Cortex of kidney (tissue), 1 donor: ENCODE measurements around the gene TENT4A.

Experiments
- DNase-seq: peaks from one replicate; lab custom pipeline; 2025; lab: John Stamatoyannopoulos, UW

TENT4A gene

DNA sequence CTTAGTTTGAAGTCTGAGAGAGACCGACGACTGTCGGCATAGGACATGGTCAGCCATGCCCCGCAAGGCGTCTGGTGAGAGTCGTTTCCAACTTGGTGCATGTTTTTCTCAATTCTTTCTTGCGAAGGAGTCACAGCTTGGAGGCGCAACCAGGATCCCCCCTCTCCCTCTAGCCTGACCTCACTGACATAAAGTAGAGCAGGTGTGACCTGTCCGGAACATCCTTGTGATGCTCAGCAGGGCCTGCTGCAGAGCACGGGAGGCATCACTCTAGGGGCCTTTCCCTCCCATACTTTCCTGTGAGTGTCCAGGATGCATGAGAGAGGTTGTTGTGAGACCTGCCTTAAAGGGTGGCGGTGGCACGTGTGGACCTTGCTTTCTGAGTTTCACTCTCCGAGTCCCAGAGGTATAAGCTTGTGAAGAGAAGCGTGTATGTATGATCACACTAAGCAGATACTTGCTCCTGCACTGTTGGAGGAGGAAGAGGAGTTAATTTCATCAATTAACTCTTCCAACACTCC, 5.0 kb downstream of the TENT4A start:
- DNase-seq, result no peak

- DNase-seq, result no peak
These were observed 5.5 kb downstream of the TENT4A start for GRCh38 chr5:6718718-6719117.

DNA sequence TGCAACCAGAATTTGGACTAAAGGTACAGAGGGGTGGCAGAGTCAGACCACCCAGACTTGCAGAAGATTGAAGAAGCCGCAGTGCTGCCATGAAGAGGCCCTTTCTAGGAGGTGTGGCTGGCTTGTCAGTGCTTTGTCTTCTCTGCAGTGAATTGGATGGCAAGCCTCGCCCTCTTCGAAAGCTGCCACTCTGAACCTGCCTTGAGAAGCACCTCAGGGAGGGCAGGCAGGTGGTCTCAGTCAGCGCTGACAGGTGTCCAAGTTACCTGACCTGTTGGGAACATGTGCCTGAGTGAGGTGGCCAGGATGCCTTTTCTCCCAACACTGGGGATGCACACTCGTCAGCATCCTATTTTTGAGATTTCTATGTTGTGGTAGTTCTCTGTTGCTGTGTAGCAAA, 6.2 kb downstream of the TENT4A start:
- no peak for DNase-seq

GRCh38 chr5:6719896-6720560, 6.8 kb downstream of the TENT4A start:
- DNase-seq, result no peak

DNA sequence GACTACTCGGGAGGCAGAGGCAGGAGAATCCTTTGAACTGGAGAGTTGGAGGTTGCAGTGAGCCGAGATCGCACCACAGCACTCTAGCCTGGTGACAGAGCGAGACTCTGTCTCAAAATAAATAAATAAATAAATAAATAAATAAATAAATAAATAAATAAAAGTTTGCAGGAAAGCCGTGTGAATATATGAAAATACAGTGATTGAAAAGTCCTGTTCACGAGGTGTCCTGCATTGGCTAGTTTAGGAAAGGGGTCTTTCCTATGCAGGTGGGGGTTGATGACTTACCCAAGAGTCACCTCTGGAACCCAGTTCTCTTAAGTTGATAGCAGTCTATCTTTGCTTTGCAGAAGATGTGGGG, 7.3 kb downstream of the TENT4A start:
- DNase-seq, result no peak

GRCh38 chr5:6721442-6721841, 8.2 kb downstream of the TENT4A start:
- DNase-seq, result no peak

DNA sequence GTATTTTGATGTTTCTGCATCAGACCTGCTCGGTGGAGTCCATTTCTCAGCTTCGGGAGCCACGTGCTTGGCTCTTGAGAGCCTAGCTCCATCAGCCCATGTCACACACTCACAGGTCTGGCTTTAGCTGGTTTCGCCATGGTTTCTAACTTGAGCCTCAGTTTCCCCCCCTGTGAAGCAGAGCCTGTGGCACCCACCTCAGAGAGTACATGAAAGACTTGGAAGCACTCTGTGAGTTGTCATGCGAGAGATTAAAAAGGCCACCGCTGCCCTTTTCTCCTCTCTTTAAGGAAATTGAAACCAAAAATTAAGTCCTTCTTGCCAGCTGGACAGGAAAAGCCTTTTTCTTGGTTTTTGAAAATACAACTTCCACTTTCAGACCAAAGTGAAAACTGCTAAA, 8.8 kb downstream of the TENT4A start:
- DNase-seq, result no peak

- no peak for DNase-seq
These were observed 10.0 kb downstream of the TENT4A start for GRCh38 chr5:6723122-6723815.

DNA sequence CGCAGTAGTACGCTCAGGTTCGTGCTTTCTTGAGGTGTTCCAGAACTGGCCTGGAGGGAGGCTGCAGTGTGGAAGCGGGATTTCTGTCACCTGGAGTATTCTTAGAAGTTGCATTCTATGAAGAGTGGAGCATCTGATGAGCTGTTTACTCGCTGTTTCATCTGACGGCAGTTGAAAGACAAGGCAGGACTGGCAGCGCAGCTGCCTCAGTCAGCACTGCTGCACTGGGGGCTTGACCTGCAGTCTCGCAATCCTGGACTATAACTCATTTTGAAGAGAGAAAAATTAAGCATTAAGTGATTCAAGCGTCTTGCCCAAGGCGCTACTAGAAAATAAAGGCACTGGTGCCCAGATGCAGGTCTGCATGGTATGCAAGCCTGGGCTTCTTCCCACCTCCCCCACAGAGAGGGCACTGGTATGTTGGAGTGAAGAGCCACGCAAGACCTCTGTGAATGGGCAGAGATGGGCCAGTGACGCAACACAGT, 10.6 kb downstream of the TENT4A start:
- DNase-seq, result no peak

DNA sequence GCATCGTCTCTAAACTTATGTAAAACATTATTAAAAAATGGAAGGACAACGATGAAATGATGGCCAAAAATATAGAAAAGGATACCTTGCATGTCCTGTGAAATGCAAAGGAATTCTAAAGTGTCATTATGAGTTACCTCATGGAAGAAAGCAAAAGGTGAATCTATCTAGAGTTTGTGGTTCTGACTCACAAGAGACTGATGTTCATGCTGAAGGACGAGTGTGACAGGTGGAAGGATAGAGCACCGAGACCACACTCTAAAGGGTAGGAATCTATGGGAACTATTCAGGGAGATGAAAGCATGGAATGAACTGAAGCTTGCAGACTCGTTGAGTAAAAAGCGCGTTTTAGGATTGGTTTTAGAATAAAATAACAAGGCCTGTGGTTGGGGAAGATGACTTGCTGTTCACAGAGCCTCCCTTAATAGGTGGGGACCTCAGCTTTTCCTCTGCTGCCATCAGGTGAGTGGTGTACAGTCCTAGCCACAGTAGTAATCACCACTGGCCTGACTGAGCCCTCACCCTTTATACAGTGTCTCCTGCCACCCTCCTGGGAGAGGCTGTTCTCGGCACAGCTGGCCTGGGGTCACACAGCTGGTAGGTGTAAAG, 11.2 kb downstream of the TENT4A start:
- DNase-seq, result no peak

DNA sequence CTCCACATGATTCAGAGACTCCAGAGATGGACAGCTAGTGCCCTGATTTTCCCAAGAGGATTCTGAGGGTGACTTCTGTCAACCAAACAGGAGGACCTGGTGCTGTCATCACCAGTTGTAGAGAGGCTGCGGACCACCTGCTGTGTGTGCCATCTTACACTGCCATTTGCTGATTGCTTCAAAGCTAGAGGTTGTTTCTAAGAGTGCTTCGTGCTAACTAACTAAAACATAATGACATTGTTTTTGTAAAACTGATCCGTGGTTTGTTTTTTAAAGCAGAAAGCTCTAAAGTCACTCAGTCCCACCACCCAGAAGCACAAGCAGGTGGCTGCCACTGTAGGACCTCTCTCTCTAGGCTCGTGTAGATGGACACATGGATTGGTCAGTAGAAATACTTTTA, 12.2 kb downstream of the TENT4A start:
- DNase-seq, result no peak

- no peak for DNase-seq
These were observed 12.8 kb downstream of the TENT4A start for GRCh38 chr5:6726006-6726405.

DNA sequence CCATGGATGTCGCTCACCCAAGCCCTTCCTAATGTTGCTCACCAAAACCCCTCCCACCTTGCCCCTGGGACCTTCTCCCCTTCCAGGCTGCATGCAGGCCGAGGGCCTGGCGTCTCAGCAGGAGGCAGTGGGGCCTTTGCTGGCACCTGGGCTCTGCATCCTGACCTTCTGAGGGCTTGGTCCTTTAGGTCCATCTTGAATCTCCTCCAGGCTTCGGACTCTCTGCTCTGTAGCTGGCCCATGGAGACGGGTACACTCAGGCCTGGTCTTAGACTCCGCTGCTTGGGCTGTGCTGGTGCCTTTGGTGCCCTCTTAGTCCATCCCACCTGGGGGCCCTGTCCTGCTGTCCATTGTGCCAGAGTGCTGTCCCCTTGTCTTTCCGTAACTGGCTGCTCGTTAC, 14.0 kb downstream of the TENT4A start:
- DNase-seq, result no peak

GRCh38 chr5:6728011-6728794, 15.0 kb downstream of the TENT4A start:
- DNase-seq, result no peak

DNA sequence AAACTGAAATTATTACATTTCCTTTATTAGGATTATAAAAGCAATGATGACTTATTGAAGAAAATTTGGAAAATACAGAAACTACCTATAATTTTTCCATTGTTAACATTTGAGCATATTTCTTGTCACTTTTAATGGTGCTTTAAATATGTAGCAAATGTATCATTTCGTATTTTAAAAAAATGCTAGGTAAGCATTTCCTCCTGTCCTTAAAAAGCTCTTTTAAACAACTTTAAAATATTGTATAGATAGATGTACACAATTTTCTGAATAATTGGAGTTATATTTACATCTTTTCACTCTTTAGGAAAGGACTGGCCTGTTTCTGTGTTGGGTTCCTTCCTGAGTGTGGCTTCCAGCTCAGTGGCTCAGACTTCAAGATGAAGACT, 15.6 kb downstream of the TENT4A start:
- DNase-seq, result no peak

DNA sequence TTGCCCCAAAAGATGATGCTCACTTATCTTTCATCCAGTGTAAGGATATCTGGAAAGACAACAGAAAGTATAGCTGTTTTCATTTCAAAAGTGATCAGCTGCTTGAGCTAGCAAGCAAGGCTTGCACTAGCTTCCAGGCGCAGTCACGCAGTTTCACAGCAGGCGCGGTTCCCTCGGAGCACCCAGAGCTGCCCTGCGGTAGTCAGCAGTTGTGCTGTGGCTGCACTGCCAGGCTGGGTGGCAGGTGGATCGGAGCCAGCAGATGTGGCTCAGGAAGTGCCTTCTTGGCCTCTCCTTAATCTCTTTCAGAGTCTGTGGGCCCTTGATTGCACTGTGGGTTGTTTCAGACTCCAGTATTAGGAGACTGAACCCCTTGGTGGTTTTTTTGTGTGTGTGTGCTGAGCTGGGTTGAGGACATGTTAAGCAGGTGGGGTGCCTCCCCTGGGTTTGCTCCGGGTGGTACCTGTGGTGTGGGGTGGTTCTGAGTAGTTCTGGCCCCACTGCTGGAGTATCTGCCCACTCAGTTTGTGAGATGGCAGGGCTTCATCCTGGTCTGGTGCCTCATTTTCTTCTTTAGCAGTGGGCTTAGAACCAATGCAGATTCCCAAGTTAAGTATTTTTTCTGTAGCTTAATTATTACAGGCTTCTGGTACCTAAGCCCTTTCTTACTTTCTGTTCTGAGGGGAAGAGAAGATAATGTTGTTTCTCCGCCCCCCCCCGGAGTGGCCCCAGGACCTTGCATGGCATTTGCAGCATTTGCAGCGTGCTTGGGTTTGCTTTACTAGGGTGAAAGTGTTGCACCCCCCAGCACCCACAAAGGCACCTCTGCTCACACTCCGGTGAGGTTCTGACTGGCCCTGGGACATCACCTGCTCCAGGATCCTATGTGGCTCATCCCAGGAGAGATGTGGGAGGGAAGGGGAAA, 16.4 kb downstream of the TENT4A start:
- no peak for DNase-seq

GRCh38 chr5:6730407-6730806, 17.2 kb downstream of the TENT4A start:
- no peak for DNase-seq

- no peak for DNase-seq
These were observed 17.6 kb downstream of the TENT4A start for GRCh38 chr5:6730807-6731206.

- no peak for DNase-seq
These were observed 18.4 kb downstream of the TENT4A start for GRCh38 chr5:6731465-6732237.

DNA sequence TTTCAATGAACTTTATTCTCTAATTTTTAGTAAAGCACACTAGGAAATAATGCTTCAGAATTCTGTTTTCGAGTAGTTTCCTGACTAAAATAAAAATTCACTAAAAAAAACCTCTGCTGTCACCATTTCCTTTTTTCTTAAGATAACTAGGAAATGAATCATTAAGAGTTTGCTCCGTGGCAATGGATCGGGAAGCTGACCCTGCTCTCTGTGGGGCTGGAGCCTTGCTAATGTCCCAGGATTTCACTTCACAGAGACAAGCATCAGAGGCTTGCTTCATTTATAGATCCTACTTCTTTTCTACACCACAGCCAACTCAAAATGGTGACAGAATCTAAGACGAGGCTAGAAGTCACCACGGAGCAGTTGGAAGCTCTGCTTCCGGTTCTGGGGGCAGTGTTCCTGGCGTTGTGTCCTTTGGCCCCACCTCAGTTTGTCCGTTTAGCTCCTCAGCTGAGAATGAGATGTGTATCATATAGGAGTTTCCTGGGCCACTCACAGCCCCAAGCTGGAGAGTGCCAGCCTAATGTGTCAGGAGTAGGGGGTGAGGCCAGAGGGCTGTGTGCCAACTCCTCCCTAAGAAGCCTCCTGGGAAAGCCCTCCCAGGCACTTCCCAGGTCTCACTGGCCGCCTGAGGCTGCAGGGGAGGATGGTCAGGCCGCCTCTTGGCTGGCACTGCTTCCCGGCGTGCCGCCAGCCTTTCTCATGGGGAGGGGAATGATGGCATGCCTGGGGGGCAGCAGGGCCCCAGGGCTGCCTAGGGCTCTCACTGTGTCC, 19.6 kb downstream of the TENT4A start:
- DNase-seq, result no peak
